Head of caudate nucleus (tissue), 42 donors: ENCODE results near the gene ADAM19.
"Not testable (repeated sequence)": the region's sequence is repeated elsewhere in the genome, so short reads cannot be mapped to it uniquely, and the experiment has no call there.

ENCODE experiments used
- DNase-seq, 42 donors: peaks; one replicate each; pipeline versions ENCODE4 v3.0.0 to v3.0.0-alpha.2; 2020 to 2021; ENCODE audit warnings: mixed read lengths in 7 of 42
- intact Hi-C: fragments of 100-400 bp; cut with DNase I; formaldehyde crosslinking; loops from one replicate; pipeline ENCODE4 v1.15.0; 2022

The ADAM19 gene

DNA sequence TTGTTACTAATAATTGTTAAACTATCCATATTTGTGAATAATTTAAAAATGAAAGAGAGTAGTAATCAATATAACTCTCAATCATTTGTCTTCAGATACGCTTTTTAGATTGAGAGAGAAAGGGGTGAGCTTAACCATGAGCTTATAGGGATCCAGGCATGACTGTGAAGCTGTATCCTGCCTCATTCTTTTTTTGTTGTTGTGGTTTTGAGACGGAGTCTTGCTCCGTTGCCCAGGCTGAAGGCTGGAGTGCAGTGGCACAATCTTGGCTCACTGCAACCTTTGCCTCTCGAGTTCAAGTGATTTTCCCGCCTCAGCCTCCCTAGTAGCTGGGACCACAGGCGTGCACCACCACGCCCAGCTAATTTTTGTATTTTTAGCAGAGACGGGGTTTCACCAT is 71.5 kb downstream of the ADAM19 start:
- intact Hi-C loops, result no loop called here
- no peak for DNase-seq

DNA sequence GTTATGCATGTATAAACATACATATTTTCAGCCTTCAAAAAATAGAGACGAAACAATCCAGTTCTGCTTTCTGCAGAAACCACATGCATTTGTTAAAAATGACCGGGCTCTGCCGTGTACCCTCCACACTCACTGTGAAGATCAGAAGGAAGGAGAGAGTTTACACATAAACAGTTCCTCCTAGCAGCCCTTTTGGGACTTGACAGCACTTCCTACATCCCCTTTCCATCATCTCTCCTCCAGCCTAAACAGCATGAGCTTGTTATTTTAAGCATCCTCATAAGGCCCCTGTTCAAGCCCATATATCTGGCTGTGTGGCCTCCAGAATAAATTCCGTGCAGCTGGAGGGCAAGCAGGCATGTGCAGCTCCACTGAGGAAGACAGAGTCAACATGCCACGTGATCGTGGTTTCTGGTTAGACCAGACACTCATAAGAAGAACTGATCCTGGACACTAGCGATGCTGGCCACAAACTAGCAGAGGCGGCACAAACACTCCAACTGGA is 73.4 kb downstream of the ADAM19 start:
- intact Hi-C loops, result no loop called here
- peak in 8 of 42 donors; percentile 17 to 47 (median 28) for DNase-seq

DNA sequence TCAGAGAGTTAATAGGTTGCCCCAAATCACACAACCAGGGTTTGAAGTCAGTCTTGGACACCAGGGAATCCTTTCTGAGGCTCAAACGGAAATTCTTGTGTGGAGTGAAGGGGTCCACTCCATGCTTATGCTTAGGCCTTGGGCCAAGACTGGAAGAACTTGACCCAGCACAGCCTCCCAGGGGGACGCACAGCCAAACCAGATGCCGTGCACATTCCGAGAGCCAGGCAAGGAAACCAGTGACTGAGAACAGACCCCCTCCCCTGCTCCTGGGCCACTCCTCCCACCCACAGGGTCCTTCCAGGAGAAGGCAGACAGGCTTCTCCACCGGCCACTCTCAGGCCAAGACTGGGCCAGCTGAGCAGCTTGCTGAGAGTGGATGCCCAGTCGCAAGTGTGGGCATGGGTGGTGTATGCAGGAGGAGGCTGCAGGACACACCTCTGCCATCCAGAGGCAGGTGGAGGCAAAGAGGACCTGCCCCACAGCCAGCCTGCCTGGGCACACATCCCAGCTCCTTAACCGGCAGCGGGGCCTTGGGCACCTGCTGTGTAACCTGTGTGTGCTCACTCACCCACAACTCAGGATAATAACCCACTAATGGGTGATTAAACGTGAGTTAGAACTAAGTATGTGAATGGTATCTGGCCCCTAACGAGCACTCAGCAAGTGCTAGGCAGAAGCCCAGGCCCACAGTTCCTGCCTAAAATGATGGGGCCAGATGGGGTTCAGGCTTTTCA is 77.5 kb downstream of the ADAM19 start:
- intact Hi-C loops, result no loop called here
- no peak for DNase-seq

DNA sequence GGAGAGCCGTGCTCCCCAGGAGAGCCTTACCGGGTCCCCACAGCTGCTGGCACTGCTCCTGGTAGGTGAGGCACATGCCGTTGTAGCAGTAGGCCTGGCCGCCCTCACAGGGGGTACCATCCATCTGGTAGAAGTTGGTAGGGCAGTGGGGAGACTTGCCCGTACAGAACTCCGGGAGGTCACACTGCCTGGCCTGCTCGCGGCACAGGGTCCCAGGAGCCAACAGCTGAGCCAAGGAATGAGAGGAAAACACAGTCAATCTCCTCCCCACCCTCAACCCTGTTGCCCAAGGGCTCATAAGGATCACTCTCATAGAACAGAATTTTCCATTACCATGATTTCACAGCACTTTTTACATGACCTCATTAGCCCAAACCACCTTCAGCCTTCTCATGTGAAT is 78.7 kb downstream of the ADAM19 start:
- intact Hi-C loops, result no loop called here
- DNase-seq, result no peak

DNA sequence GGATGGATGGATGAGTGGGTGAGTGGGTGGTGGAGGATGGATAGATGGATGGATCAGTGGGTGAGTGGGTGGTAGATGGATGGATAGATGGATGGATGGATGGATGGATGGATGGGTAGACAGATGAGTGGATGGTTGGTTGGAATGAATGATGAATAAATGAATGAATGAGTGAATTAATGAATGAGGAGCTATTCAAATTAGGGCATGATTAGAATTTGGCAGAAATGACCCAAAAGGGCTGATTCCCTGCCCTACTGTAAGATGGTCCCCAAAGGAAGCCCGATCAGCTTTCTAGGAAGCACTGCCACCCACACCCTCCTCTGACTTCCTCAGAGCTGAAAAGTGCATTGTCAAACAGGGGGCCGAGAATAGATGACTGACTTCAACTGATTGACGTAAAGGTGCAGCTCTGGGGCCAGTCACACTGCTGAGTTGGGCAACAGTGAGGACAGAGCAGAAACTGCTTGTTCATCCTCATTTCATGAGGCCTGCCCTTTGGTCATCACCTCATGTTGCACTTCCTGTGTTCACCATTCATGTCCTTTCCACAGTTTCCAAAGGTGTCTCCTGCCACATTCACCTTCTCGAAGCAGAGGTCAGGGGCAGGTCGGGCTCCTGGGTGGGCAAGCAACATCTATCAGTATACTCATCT is 81.3 kb downstream of the ADAM19 start:
- intact Hi-C loops, result no loop called here
- DNase-seq, result peak in 1 of 42 donors; percentile 12

DNA sequence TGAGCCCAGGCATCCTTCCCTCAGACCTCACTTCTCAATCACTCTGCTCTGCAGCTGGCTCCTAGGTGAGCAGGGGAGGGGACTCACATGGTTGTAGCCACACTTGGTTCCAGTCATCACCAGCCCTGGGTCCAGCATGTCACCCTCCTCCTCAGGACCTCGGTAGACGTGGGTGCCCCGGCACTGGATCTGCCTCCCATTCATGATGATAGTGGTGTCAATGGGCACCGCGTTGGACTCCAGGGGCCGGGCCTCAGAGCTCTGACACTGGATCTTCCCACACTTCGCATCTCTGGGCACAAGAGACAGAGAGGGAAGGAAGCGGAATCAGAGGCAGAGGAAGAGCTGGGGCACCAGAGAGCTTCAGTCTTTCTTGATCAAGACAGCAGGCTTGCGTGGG is 82.7 kb downstream of the ADAM19 start:
- DNase-seq, result peak in 1 of 42 donors; percentile 12
- intact Hi-C loops, result no loop called here

DNA sequence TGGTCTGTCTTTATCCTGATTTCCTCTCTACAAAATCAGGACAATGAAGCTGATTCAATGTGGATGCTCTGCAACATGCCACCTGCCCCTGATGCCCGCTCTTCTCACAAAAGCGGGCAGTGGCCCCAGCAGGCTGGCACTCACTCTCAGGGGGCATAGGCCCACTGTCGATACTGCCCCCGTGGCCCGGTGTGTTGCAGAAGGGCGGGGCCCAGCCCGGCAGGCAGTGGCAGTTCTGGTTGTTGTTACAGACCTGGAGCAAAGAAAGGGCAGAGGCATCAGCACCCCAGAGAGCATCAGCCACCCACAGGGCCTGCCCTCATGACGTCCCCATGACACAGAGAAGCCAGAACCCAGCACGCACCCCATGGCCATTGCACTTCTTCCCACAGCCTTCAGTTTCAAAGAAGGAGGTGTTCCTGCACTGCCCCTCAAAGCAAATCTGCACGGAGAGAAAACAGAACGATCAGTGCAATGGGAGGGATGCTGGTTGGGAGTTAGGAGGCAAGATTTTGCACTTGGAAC is 84.0 kb downstream of the ADAM19 start:
- intact Hi-C loops, result no loop called here
- DNase-seq, result peak in 1 of 42 donors; percentile 10

DNA sequence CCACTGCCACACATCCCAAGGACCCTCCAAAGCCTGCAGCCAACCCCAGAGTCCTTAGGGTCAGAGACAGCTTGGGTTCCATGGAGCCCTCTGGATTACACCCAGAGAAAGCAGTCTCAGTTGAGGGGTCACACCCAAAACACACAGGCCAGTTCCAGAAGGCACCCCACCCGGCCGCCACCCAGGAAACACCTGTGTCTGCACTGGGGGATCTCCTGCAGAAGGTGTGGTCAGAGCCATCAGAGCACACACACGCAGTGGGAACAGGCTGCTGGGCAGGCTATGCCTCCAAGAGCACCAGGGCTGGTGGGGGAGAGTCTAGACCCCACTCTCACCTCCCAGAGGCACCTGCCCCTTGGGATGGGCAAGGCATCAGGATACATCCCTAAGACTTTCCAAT is 88.2 kb downstream of the ADAM19 start:
- no peak for DNase-seq
- intact Hi-C loops, result no loop called here

DNA sequence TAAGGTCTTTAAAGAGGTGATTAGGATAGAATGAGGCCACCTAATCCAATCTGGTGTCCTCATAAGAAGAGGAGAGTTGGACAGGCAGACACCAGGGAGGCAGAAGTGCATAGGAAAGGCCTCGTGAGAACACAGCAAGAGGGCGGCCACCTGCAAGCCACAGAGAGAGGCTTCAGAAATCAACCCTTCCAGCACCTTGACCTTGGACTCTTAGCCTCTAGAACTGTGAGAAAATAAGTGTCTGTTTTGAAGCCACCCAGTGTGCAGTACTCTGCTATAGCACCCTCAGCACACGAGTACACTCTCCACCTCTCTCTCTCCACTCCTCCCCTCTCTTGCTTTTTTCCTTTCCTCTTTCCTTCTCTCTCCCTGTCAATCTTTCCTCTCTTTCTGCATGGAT is 88.7 kb downstream of the ADAM19 start:
- intact Hi-C loops, result no loop called here
- no peak for DNase-seq

DNA sequence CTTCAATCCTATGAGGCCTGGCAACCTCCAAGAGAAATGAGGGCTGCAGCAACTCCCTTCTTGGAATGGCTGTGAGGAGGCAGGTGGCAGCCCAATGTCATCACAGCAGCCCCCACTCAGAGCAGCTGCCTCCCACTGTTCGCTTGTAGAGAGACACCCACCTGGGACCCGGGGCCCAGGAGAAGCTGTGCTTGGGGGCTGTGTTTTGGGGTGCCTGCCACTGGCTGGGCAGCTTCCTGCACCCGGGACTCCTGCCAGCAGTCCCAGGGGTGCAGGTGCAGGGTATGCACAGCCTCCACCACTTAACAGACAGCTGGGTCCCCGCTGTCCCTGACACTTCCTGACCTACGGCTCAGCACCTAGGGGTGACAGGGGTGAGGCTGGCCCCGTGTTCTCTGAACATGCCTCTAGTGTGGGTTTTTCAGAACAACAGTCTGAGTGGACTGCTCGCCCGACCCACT is 89.3 kb downstream of the ADAM19 start:
- DNase-seq, result peak in 1 of 42 donors; percentile 25
- intact Hi-C loops, result no loop called here

DNA sequence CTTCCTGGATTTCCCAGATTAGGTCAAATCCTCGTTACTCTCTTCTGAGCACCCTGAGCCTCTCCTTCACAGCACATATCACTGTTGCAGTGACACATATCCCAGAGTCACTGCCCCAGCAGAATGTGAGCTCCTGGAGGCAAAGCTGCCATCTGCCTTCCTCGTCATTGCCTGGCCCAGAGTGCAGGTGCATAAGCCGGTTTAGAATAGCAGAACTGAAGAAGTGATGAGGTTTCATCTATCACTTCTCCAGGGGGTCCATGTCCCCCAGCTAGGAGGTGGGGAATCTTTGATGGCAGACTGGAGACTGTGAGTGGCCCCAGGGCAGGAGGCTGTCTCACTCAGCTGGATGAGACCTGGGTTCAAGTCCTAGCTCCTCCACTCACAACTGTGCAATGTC is 89.8 kb downstream of the ADAM19 start:
- DNase-seq, result no peak
- intact Hi-C loops, result no loop called here

DNA sequence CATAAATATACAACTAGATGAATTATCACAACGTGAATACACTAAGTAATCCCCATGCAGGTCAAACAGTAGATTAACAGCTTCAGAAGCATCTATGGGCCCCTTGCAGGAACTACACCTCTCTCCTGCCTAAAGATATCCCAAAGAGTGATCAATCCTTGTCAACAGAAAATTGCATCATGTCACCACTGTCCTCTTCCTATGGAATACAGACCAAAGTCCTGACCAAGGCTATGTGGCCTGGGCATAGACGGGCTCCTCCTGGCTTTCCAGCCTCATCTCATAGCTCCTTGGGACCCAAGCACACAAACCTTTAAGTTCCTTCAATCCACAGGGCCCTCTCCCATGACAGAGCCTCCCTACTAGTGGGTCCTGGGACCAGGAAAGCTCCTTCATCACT is 90.2 kb downstream of the ADAM19 start:
- DNase-seq, result no peak
- intact Hi-C loops, result no loop called here

DNA sequence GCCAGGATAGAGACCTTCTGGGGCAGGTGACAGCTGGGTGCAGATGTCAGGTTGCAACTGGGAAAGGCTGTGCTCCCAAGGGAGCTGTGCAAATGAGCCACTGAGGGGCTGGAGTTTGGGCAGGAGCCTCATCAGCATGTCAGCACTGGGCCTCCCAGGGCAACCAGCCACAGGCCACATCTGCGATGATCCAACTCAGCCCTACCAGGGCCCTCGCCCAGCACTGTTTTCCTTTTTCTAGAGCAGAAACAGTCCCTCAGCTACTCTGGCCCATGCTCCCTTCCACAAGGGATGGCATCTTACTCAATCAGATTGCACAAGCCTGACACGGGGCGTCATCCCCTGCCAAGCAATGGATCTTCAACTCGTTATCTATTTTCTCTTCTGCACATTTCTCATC is 90.8 kb downstream of the ADAM19 start:
- peak in 21 of 42 donors; percentile 17 to 79 (median 49) for DNase-seq
- intact Hi-C loops, result no loop called here

DNA sequence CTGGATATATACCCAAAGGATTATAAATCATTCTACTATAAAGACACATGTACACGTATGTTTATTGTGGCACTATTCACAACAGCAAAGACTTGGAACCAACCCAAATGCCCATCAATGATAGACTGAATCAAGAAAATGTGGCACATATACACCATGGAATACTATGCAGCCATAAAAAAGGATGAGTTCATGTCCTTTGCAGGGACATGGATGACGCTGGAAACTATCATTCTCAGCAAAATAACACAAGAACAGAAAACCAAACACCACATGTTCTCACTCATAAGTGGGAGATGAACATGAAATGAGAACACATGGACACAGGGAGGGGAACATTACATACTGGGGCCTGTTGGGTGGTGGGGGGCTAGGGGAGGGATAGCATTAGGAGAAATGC is 92.9 kb downstream of the ADAM19 start:
- DNase-seq, intact Hi-C loops: not testable (repeated sequence)

DNA sequence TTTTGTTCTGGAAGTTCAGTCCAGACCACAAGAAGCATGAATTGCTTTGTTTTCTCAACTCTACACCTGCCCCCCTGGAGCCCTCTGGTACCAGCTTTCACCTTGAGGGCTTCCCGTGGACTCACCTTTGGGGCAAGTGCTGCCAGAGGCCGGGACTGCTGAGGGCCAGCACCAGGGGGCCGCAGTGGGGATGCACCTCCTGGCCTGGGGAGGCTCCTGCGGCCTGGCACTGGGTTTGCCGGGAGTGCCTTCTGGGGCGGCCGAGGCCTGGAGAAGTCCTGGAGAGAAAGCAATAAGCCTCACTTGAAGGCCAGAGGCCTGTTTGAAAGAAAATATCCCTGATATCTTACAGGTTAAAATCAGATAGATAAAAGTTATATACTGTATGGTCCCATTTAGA is 93.9 kb downstream of the ADAM19 start:
- intact Hi-C loops, result no loop called here
- DNase-seq, result no peak

DNA sequence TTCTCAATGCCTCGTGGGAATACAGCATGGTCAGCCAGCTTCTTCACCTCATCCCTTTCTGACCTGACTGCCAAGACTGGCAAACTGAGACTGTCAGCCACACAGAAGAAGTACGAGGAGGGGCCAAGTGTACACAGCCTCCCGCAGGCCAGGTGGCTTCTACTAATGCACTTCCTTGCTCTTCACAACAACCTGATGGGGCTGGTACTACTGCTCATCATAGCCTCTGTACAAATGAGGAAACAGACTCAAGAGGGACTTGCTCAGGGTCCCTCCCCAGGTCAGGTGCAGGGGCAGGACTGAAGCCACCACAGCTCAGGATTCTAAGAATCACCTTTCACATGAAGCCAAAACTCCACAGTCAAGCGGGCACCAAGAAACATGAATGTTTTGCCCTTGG is 94.3 kb downstream of the ADAM19 start:
- DNase-seq, result no peak
- intact Hi-C loops, result no loop called here

DNA sequence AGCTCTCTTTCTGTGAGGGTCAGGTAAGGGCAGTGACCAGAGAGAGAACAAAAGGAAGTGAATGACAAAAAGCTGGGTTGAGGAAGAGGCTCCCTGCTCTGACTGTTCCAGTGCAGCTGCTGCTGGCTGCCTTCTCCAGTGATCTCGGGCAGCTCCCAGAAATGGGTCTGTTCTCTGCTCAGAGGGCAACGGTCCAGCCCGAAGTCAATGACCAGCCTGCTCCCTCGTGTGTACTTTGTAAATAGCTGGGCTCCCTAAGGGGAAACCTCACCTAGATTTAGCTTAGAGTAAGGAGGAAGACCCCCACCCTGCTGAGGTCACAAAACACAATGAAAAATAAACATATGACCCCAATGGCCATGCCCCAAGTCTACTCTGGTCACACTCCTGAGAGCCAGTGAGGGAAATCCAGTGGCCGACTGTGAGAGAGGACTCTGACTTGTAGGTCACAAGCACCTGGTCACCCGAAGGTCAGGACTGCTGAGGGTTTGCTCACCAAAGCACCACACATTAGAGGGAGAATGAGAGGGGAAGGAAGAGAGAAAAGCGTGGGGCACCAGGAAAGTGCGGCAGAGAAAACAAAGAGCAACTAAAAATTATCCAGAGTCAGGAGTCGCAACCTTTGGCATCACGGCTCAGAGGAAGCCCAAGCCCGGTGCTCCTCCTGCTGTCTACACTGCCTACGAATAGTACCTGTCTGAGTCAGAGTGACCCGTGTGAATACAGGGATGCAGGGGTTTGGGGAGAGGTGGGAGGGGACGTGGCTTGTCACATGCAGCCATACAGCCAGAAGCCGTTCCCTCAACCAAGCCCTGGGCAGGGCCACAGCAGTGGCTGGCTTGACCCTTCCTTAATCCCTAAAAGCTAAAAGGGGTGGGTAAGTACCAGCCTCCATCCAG is 95.7 kb downstream of the ADAM19 start:
- intact Hi-C loops, result loop anchor here (10.0 kb wide), 1 partner anchor 135 kb away; a partner anchor contains a TSS
- DNase-seq, result peak in 2 of 42 donors; percentile 43 to 60

DNA sequence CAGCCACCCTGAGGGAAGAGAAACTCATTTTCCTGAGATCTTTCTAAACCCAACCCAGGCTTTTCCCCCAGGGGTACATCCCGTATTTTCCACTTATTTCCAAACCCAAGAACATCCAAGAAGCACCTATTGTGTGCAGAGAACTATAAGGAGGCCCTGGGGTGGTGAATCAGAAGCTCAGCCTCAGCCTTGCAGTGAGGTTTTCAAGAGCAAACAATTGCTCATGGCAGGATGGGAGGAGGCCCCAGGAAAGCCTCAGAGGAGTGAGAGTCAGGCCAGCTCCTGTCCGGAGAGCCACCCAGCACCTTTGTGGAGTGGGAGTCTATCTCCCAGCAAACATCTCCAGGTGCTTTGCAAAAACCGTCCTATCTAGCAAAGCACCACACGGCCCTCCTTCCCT is 96.4 kb downstream of the ADAM19 start:
- DNase-seq, result no peak
- intact Hi-C loops, result loop anchor here (10.0 kb wide), 1 partner anchor 134 kb away; a partner anchor contains a TSS

DNA sequence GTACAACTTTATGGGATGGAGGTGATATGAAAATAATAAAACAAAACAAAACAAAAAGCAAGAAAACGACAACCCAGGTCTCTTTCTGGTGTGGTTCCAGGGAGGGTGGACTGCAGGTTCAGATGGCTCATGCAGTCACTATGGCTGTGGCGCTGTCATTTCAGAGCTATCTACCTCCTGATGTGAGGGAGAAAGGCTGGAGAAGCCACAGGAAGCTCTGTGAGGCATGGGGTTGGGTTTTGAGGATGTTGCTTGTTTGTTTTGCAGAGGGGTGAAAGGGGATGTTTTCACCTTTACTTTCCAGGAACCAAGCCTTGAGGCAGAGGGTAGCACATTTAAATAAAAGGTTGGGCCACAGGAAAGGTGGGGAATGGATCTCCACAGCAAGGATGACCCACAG is 96.8 kb downstream of the ADAM19 start:
- intact Hi-C loops, result loop anchor here (10.0 kb wide), 1 partner anchor 134 kb away; a partner anchor contains a TSS
- no peak for DNase-seq
